Ramos (cell line): ENCODE results near the gene MYRIP.

Experiments
- in situ Hi-C: fragments of 300-500 bp; cut with MboI; formaldehyde crosslinking; loops from one replicate; pipeline ENCODE4 v1.14.3; 2022; ENCODE audit warnings: low sequenced_read_pairs; ENCODE audit not compliant: unreplicated experiment

Gene MYRIP

GRCh38 chr3:39960515-39961191 lies 151.2 kb downstream of the MYRIP start:
- in situ Hi-C loops = no loop called here

- in situ Hi-C loops = no loop called here
Observed at GRCh38 chr3:39961230-39961629, 151.8 kb downstream of the MYRIP start.

- in situ Hi-C loops = no loop called here
Observed at GRCh38 chr3:39962581-39962980, 153.2 kb downstream of the MYRIP start.

- in situ Hi-C loops = no loop called here
Observed at GRCh38 chr3:39965461-39965860, 156.1 kb downstream of the MYRIP start.

- in situ Hi-C loops = no loop called here
Observed at GRCh38 chr3:39965997-39966396, 156.6 kb downstream of the MYRIP start.

- in situ Hi-C loops = no loop called here
Observed at GRCh38 chr3:39970982-39971381, 161.6 kb downstream of the MYRIP start.

GRCh38 chr3:39971559-39972031 lies 162.2 kb downstream of the MYRIP start:
- in situ Hi-C loops = no loop called here

GRCh38 chr3:39972508-39972907 lies 163.1 kb downstream of the MYRIP start:
- in situ Hi-C loops = no loop called here

GRCh38 chr3:39977058-39977794 lies 167.8 kb downstream of the MYRIP start:
- in situ Hi-C loops = no loop called here

- in situ Hi-C loops = no loop called here
Observed at GRCh38 chr3:39978308-39978707, 168.9 kb downstream of the MYRIP start.

GRCh38 chr3:39980058-39980457 lies 170.6 kb downstream of the MYRIP start:
- in situ Hi-C loops = no loop called here

- in situ Hi-C loops = no loop called here
Observed at GRCh38 chr3:39980781-39981180, 171.4 kb downstream of the MYRIP start.

GRCh38 chr3:39981547-39982184 lies 172.3 kb downstream of the MYRIP start:
- in situ Hi-C loops = no loop called here

- in situ Hi-C loops = no loop called here
Observed at GRCh38 chr3:39982665-39983357, 173.4 kb downstream of the MYRIP start.

GRCh38 chr3:39989746-39990145 lies 180.3 kb downstream of the MYRIP start:
- in situ Hi-C loops = no loop called here

- in situ Hi-C loops = no loop called here
Observed at GRCh38 chr3:39990532-39990931, 181.1 kb downstream of the MYRIP start.

- in situ Hi-C loops = no loop called here
Observed at GRCh38 chr3:40008796-40009195, 199.4 kb downstream of the MYRIP start.

GRCh38 chr3:40009991-40010390 lies 200.6 kb downstream of the MYRIP start:
- in situ Hi-C loops = no loop called here

- in situ Hi-C loops = no loop called here
Observed at GRCh38 chr3:40012381-40012780, 203.0 kb downstream of the MYRIP start.

- in situ Hi-C loops = no loop called here
Observed at GRCh38 chr3:40016391-40016790, 207.0 kb downstream of the MYRIP start.

GRCh38 chr3:40018369-40018768 lies 209.0 kb downstream of the MYRIP start:
- in situ Hi-C loops = no loop called here
